Liver (tissue), 9 donors: ENCODE data around the gene USH2A. TPM values are rescaled to one million over a fixed set of nuclear protein-coding genes. Genes with fewer than 3 reads are reported as not detected.
A peak's percentile ranks its signal among the peaks of the same experiment; 100 is the strongest.

Experiments
- DNase-seq: peaks from one replicate; pipeline ENCODE4 v3.0.0-alpha.2; 2017; ENCODE audit warnings: low spot score
- H3K27ac ChIP-seq, 2 donors: one replicate each; pipeline ENCODE4 v1.7.0; 2013; ENCODE audit warnings: inconsistent platforms in 2 of 2, low read length in 2 of 2, control low read depth in 1 of 2, low read depth in 1 of 2, mild to moderate bottlenecking in 1 of 2
- H3K27me3 ChIP-seq, 4 donors: one replicate each; pipeline versions ENCODE4 v1.6.1 to v1.7.0; 2013; ENCODE audit warnings: low read length in 3 of 4, inconsistent platforms in 1 of 4, mild to moderate bottlenecking in 1 of 4, moderate library complexity in 1 of 4; ENCODE audit not compliant: control insufficient read depth in 4 of 4, insufficient read depth in 4 of 4
- H3K36me3 ChIP-seq, 4 donors: one replicate each; pipeline versions ENCODE4 v1.6.1 to v1.7.0; 2013; ENCODE audit warnings: low read length in 3 of 4, mild to moderate bottlenecking in 3 of 4, low read depth in 1 of 4, moderate library complexity in 1 of 4; ENCODE audit not compliant: control insufficient read depth in 4 of 4, insufficient read depth in 3 of 4
- H3K4me1 ChIP-seq, 4 donors: one replicate each; pipeline versions ENCODE4 v1.6.1 to v1.7.0; 2013; ENCODE audit warnings: low read length in 3 of 4, mild to moderate bottlenecking in 3 of 4, moderate library complexity in 1 of 4; ENCODE audit not compliant: control insufficient read depth in 4 of 4, insufficient read depth in 4 of 4
- H3K4me3 ChIP-seq, 3 donors: one replicate each; pipeline versions ENCODE4 v1.6.1 to v1.7.0; 2013; ENCODE audit warnings: low read length in 3 of 3, control low read depth in 1 of 3, low read depth in 1 of 3, mild to moderate bottlenecking in 1 of 3
- H3K9ac ChIP-seq, 2 donors: one replicate each; pipeline ENCODE4 v1.7.0; 2013; ENCODE audit warnings: low read length in 2 of 2, mild to moderate bottlenecking in 2 of 2, moderate library complexity in 2 of 2, control low read depth in 1 of 2, low read depth in 1 of 2
- H3K9me3 ChIP-seq, 4 donors: one replicate each; pipeline versions ENCODE4 v1.6.1 to v1.7.0; 2013; ENCODE audit warnings: low read length in 3 of 4; ENCODE audit not compliant: control insufficient read depth in 4 of 4
- ATF3 ChIP-seq: IDR thresholded peaks from 2 replicates; pipeline ENCODE4 v1.6.1; 2016; ENCODE audit warnings: antibody characterized with exemption
- EGR1 ChIP-seq, 2 donors: IDR thresholded peaks; 2 replicates each; pipeline ENCODE4 v1.6.1; 2016 to 2018; ENCODE audit warnings: antibody characterized with exemption in 2 of 2, low read depth in 2 of 2
- FOXA1 ChIP-seq: IDR thresholded peaks from 2 replicates; pipeline ENCODE4 v1.6.1; 2016; ENCODE audit warnings: antibody characterized with exemption
- FOXA2 ChIP-seq: IDR thresholded peaks from 2 replicates; pipeline ENCODE4 v1.6.1; 2016; ENCODE audit warnings: antibody characterized with exemption
- GABPA ChIP-seq, 2 donors: IDR thresholded peaks in 1 of 2; conservative IDR thresholded peaks in 1 of 2; 2 replicates each; pipeline ENCODE4 v1.6.1; 2016; ENCODE audit warnings: antibody characterized with exemption in 2 of 2, mild to moderate bottlenecking in 1 of 2, moderate library complexity in 1 of 2
- HNF4A ChIP-seq, 2 donors: conservative IDR thresholded peaks; 2 replicates each; pipeline ENCODE4 v1.6.1; 2016; ENCODE audit warnings: antibody characterized with exemption in 2 of 2, mild to moderate bottlenecking in 2 of 2
- HNF4G ChIP-seq: IDR thresholded peaks from 2 replicates; pipeline ENCODE4 v1.6.1; 2016; ENCODE audit warnings: antibody characterized with exemption
- JUND ChIP-seq, 2 donors: IDR thresholded peaks; 2 replicates each; pipeline ENCODE4 v1.6.1; 2016; ENCODE audit warnings: antibody characterized with exemption in 2 of 2
- MAX ChIP-seq: IDR thresholded peaks from 2 replicates; pipeline ENCODE4 v1.6.1; 2016; ENCODE audit warnings: antibody characterized with exemption
- NR2F2 ChIP-seq: IDR thresholded peaks from 2 replicates; pipeline ENCODE4 v1.6.1; 2016; ENCODE audit warnings: antibody characterized with exemption
- REST ChIP-seq: IDR thresholded peaks from 2 replicates; pipeline ENCODE4 v1.6.1; 2016; ENCODE audit warnings: antibody characterized with exemption, mild to moderate bottlenecking
- RXRA ChIP-seq, 2 donors: IDR thresholded peaks; 2 replicates each; pipeline ENCODE4 v1.6.1; 2017 to 2018; ENCODE audit warnings: antibody characterized with exemption in 2 of 2, mild to moderate bottlenecking in 1 of 2
- SP1 ChIP-seq: IDR thresholded peaks from 2 replicates; pipeline ENCODE4 v1.6.1; 2018; ENCODE audit warnings: antibody characterized with exemption, mild to moderate bottlenecking
- TAF1 ChIP-seq: conservative IDR thresholded peaks from 2 replicates; pipeline ENCODE4 v1.6.1; 2016; ENCODE audit warnings: antibody characterized with exemption, mild to moderate bottlenecking
- YY1 ChIP-seq: IDR thresholded peaks from 2 replicates; pipeline ENCODE4 v1.6.1; 2016; ENCODE audit warnings: antibody characterized with exemption, mild to moderate bottlenecking
- ZBTB33 ChIP-seq: IDR thresholded peaks from 2 replicates; pipeline ENCODE4 v1.6.1; 2016; ENCODE audit warnings: antibody characterized with exemption
- WGBS: extraction: QIAGEN DNeasy Blood & Tissue Kit; methylation state at CpG from one replicate; pipeline ENCODE4 v1.1.7; 2013; 5-methylcytosine and 5-hydroxymethylcytosine counted together
- polyA plus RNA-seq, 2 donors: library from polyadenylated mRNA; stranded (reverse) in 1 of 2; unstranded in 1 of 2; fragments of 200-250 nt in 1 of 2; fragments of >200 nt in 1 of 2; fragmentation: Nextera tagmentation in 1 of 2; extraction: Ambion mirVana in 1 of 2; gene quantifications; one replicate each; pipeline versions ENCODE4 v1.2.1 to v1.2.3, GENCODE V29; 2013 to 2015
- total RNA-seq, 2 donors: library from RNA; depleted of rRNA; stranded (reverse); fragments of >200 nt; gene quantifications; one replicate each; pipeline ENCODE4 v1.2.3, GENCODE V29; 2014
- TF ChIP-seq, protein P1 (sequence below): fragments of 150-350 bp; IDR thresholded peaks from 2 replicates; pipeline ENCODE4 v1.5.1; 2017; ENCODE audit warnings: improper control_type of control experiment, low read depth, low read length; ENCODE audit not compliant: missing input control
- donor health status: healthy.
- donor health status: healthy.
- donor health status: healthy.
- donor health status: healthy.
- donor health status: healthy.

Gene USH2A
- total and polyA plus RNA-seq, 4 donors = 0.14 to 1.0 (median 0.31) TPM

DNA sequence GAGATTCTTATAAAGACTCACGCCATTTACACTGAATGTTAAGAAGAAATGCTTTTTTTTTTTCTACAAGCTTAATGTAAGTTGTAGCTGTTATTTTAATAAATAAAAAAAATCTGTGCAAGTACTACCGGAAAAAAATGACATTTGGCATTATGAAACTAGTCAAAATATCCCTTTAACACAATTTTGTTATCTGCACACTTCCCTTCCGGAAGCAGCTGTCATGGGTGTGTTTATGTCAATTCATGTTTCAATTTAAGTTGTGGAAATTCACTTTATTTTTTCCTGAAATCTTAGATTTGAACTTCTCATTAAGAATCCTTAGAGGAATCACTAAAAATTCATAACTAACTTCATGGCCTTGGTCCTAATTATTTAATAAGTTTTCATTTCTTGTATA is 548.0 kb downstream of the USH2A start:
- H3K4me3 ChIP-seq = no peak overlapping the region
- H3K36me3 ChIP-seq = no peaks in the 10 kb centered on the region
- 79% methylated on average over 3 of the region's 3 CpGs for whole genome bisulfite sequencing
- H3K9me3 ChIP-seq = no peaks in the 10 kb centered on the region
- peaks cover 0 to 10% (median 0%) of the 10 kb centered on the region in 4 donors for H3K4me1 ChIP-seq
- no peak overlapping the region for H3K27ac ChIP-seq
- TF ChIP-seq NR2F2 (no peak), REST (no peak), MAX (no peak), TAF1 (no peak), JUND (IDR thresholded peaks at IDR 0.05) (no peak), YY1 (no peak)
- TF ChIP-seq, protein P1, sequence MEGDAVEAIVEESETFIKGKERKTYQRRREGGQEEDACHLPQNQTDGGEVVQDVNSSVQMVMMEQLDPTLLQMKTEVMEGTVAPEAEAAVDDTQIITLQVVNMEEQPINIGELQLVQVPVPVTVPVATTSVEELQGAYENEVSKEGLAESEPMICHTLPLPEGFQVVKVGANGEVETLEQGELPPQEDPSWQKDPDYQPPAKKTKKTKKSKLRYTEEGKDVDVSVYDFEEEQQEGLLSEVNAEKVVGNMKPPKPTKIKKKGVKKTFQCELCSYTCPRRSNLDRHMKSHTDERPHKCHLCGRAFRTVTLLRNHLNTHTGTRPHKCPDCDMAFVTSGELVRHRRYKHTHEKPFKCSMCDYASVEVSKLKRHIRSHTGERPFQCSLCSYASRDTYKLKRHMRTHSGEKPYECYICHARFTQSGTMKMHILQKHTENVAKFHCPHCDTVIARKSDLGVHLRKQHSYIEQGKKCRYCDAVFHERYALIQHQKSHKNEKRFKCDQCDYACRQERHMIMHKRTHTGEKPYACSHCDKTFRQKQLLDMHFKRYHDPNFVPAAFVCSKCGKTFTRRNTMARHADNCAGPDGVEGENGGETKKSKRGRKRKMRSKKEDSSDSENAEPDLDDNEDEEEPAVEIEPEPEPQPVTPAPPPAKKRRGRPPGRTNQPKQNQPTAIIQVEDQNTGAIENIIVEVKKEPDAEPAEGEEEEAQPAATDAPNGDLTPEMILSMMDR = no peak
- DNase-seq = no peak
- no peaks in the 10 kb centered on the region for H3K27me3 ChIP-seq
- H3K9ac ChIP-seq = no peak overlapping the region

DNA sequence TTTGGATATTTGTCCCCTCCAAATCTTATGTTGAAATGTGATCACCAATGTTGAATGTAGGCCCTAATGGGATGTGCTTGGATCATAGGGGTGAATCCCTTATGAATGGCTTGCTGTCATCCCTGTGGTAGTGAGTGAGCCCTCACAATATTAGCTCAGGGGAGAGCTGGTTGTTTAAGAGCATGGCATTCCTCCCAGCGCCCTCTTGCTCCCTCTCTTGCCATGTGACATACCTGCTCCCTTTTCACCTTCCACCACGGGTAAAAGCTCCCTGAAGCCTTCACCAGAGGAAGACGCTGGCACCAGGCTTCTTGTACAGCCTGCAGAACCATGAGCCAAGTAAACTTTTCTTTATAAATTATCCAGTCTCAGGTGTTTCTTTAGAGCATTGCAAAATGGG is 550.6 kb downstream of the USH2A start:
- H3K9ac ChIP-seq = no peak overlapping the region
- H3K9me3 ChIP-seq = no peaks in the 10 kb centered on the region
- no peak overlapping the region for H3K4me3 ChIP-seq
- TF ChIP-seq JUND (IDR thresholded peaks at IDR 0.05) (no peak), ATF3 (no peak), SP1 (no peak), HNF4A (conservative IDR thresholded peaks at IDR 0.05) (peak in 1 of 2 donors; percentile 27), FOXA1 (no peak)
- 56% methylated on average over 3 of the region's 3 CpGs for WGBS
- H3K36me3 ChIP-seq = no peaks in the 10 kb centered on the region
- H3K27ac ChIP-seq = no peak overlapping the region
- H3K4me1 ChIP-seq = peaks cover 0 to 4% (median 0%) of the 10 kb centered on the region in 4 donors
- DNase-seq = no peak
- no peaks in the 10 kb centered on the region for H3K27me3 ChIP-seq

DNA sequence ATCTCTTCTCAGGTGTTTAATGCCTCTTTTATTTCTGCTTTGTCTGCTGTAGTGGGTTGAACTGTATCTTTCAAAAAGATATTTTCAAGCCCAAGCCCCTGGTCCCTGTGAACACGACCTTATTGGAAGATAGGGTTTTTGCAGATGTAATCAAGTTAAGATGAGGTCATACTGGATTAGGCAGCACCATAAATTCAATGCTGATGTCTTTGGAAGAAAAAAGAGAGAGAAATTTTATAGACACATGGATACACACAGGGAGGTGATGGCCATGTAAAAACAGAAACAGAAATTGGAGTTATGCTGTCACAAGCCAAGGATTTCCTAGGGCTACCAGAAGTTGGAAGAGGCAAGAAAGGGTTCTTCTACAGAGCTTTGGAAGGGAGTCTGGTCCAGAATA is 554.7 kb downstream of the USH2A start:
- Histone ChIP-seq H3K9me3 (no peaks in the 10 kb centered on the region), H3K36me3 (no peaks in the 10 kb centered on the region), H3K4me1 (peaks cover 4 to 17% (median 11%) of the 10 kb centered on the region in 4 donors), H3K27me3 (no peaks in the 10 kb centered on the region), H3K9ac (no peak overlapping the region), H3K4me3 (no peak overlapping the region), H3K27ac (no peak overlapping the region)
- DNase-seq = no peak
- WGBS = 77% methylated on average over 1 of the region's 1 CpG
- no peak for TF ChIP-seq FOXA1
- TF ChIP-seq HNF4G = no peak
- no peak for TF ChIP-seq MAX
- no peak for TF ChIP-seq YY1
- no peak for TF ChIP-seq FOXA2
- no peak for TF ChIP-seq REST
- no peak for TF ChIP-seq NR2F2
- no peak for TF ChIP-seq ZBTB33
- no peak for TF ChIP-seq GABPA (IDR thresholded peaks at IDR 0.05 in 1 of 2, conservative IDR thresholded peaks at IDR 0.05 in 1 of 2)
- no peak for TF ChIP-seq RXRA (IDR thresholded peaks at IDR 0.05)
- TF ChIP-seq EGR1 (IDR thresholded peaks at IDR 0.05; ENCODE audit: low read depth in 2 of 2) = no peak
